Measurements from ENCODE around the gene CREB3L2.

Gene CREB3L2

DNA sequence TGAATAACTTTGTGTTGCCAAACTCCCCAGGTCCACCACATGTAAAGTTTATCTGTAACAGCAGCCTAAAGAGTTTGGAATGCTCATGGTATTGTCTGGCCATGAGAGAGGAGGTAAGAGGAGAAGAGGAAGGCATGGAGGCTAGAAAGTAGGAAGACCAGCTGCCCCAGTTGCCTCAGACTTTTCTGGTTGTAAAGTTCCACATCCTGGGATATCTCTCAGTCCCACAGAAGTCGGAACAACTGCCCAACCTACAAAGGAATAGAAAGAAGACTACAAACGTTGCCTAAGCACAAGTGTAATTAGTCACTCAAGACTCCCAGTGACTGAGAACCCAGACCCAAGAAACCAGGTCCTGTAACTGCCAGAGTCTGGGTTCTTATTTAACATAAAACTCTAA lies 47.3 kb downstream of the CREB3L2 start:
- Histone ChIP-seq H3K14ac (ENCODE audit: low read length) (peak overlapping the region; percentile 49), H2BK5ac (ENCODE audit: low read depth, low read length, poor library complexity) (peak overlapping the region; percentile 94), H2BK12ac (ENCODE audit: low read length) (peak overlapping the region; percentile 51), H3K4ac (ENCODE audit: low read depth, low read length) (no peak overlapping the region), H3K79me1 (ENCODE audit: low read length) (peaks cover 46% of the 10 kb centered on the region), H3K4me1 (ENCODE audit: control insufficient read depth in 1 of 2, insufficient read depth in 2 of 2, low read length in 2 of 2) (peaks cover 40 to 62% of the 10 kb centered on the region in 2 experiments), H3K4me2 (ENCODE audit: low read length) (peak overlapping the region; percentile 54), H3K36me3 (ENCODE audit: control insufficient read depth in 1 of 2, insufficient read depth in 2 of 2, low read length in 2 of 2) (peaks cover 0 to 3% of the 10 kb centered on the region in 2 experiments), H3K9me3 (ENCODE audit: insufficient read depth, low read depth, low read length) (no peaks in the 10 kb centered on the region), H3K4me3 (ENCODE audit: low read depth, low read length) (no peak overlapping the region), H2BK120ac (ENCODE audit: insufficient read depth, low read length, poor library complexity) (peak overlapping the region; percentile 98), H4K8ac (ENCODE audit: low read depth, low read length) (no peak overlapping the region), H2AFZ (ENCODE audit: insufficient read depth, low read length, poor library complexity) (no peak overlapping the region), H3K23ac (ENCODE audit: low read length) (peak overlapping the region; percentile 45), H3K79me2 (ENCODE audit: control insufficient read depth, insufficient read depth, low read length, poor library complexity) (peaks cover 18% of the 10 kb centered on the region), H3K18ac (ENCODE audit: low read length) (no peak overlapping the region), H3K9ac (ENCODE audit: low read length) (no peak overlapping the region), H4K12ac (ENCODE audit: low read depth, low read length) (no peak overlapping the region), H2AK5ac (ENCODE audit: low read length) (no peak overlapping the region), H3K27ac (ENCODE audit: low read depth, low read length) (peak overlapping the region; percentile 98), H4K91ac (ENCODE audit: low read depth, low read length) (peak overlapping the region; percentile 87), H3K27me3 (ENCODE audit: insufficient read depth, low read length) (no peaks in the 10 kb centered on the region)
- DNase-seq, result peak; percentile 90 to 95
- WGBS (ENCODE audit: extremely low coverage, insufficient coverage, insufficient read length), result no CpG with 5 or more reads among the region's 2 CpGs

GRCh38 chr7:137953665-137954470 lies 48.0 kb downstream of the CREB3L2 start:
- H3K14ac ChIP-seq (ENCODE audit: low read length), result peak overlapping the region; percentile 49
- H3K9ac ChIP-seq (ENCODE audit: low read length), result no peak overlapping the region
- no peak overlapping the region for H3K4me3 ChIP-seq (ENCODE audit: low read depth, low read length)
- H2AK5ac ChIP-seq (ENCODE audit: low read length), result peak overlapping the region; percentile 44
- peaks cover 41% of the 10 kb centered on the region for H3K79me1 ChIP-seq (ENCODE audit: low read length)
- peak overlapping the region; percentile 54 for H3K4me2 ChIP-seq (ENCODE audit: low read length)
- H3K4ac ChIP-seq (ENCODE audit: low read depth, low read length), result peak overlapping the region; percentile 24
- H3K23ac ChIP-seq (ENCODE audit: low read length), result no peak overlapping the region
- no peaks in the 10 kb centered on the region for H3K9me3 ChIP-seq (ENCODE audit: insufficient read depth, low read depth, low read length)
- peak overlapping the region; percentile 87 for H4K91ac ChIP-seq (ENCODE audit: low read depth, low read length)
- peak overlapping the region; percentile 49 for H3K18ac ChIP-seq (ENCODE audit: low read length)
- H2BK12ac ChIP-seq (ENCODE audit: low read length), result peak overlapping the region; percentile 51
- peak overlapping the region; percentile 76 for H4K8ac ChIP-seq (ENCODE audit: low read depth, low read length)
- peak overlapping the region; percentile 94 for H2BK5ac ChIP-seq (ENCODE audit: low read depth, low read length, poor library complexity)
- WGBS (ENCODE audit: extremely low coverage, insufficient coverage, insufficient read length), result no CpG with 5 or more reads among the region's 6 CpGs
- peaks cover 36 to 56% of the 10 kb centered on the region in 2 experiments for H3K4me1 ChIP-seq (ENCODE audit: control insufficient read depth in 1 of 2, insufficient read depth in 2 of 2, low read length in 2 of 2)
- peak; percentile 92 to 99 for DNase-seq
- no peaks in the 10 kb centered on the region for H3K27me3 ChIP-seq (ENCODE audit: insufficient read depth, low read length)
- H3K36me3 ChIP-seq (ENCODE audit: control insufficient read depth in 1 of 2, insufficient read depth in 2 of 2, low read length in 2 of 2), result peaks cover 0 to 2% of the 10 kb centered on the region in 2 experiments
- no peak overlapping the region for H2AFZ ChIP-seq (ENCODE audit: insufficient read depth, low read length, poor library complexity)
- peak overlapping the region; percentile 51 for H4K12ac ChIP-seq (ENCODE audit: low read depth, low read length)
- peak overlapping the region; percentile 98 for H2BK120ac ChIP-seq (ENCODE audit: insufficient read depth, low read length, poor library complexity)
- H3K27ac ChIP-seq (ENCODE audit: low read depth, low read length), result peak overlapping the region; percentile 98
- H3K79me2 ChIP-seq (ENCODE audit: control insufficient read depth, insufficient read depth, low read length, poor library complexity), result peaks cover 16% of the 10 kb centered on the region

DNA sequence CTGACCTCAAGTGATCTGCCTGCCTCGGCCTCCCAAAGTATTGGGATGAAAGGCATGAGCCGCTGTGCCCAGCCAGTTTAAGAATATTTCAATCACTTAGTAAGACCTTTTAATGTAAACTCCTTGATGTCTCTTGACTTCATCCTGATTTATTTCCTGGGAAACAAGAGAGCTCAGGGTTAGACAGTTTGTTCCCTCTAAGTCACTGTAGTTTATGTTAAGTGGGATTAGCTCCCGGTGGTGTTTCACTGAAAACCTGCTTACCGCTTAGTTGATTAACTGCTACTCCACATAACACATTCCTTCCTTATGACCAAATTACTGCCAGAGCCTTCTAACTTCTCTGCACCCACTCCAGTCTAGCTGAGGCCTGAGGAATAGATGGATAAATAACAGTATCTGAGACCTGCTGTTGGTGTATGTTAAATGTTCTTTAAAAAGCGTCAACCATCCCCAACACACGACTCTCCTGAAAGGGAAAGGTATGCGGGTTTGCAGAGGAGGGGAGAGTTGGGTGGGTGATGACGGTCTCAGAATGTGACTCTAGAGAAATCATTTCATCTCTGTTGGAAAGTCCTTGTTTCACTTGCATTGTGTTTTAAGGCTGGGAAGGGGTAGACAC lies 48.7 kb downstream of the CREB3L2 start:
- Histone ChIP-seq H2BK5ac (ENCODE audit: low read depth, low read length, poor library complexity) (peak overlapping the region; percentile 94), H4K12ac (ENCODE audit: low read depth, low read length) (no peak overlapping the region), H2BK120ac (ENCODE audit: insufficient read depth, low read length, poor library complexity) (peak overlapping the region; percentile 72), H2AK5ac (ENCODE audit: low read length) (peak overlapping the region; percentile 44), H3K79me2 (ENCODE audit: control insufficient read depth, insufficient read depth, low read length, poor library complexity) (peaks cover 16% of the 10 kb centered on the region), H3K27ac (ENCODE audit: low read depth, low read length) (peak overlapping the region; percentile 97), H3K27me3 (ENCODE audit: insufficient read depth, low read length) (no peaks in the 10 kb centered on the region), H3K4me3 (ENCODE audit: low read depth, low read length) (no peak overlapping the region), H3K9me3 (ENCODE audit: insufficient read depth, low read depth, low read length) (no peaks in the 10 kb centered on the region), H3K14ac (ENCODE audit: low read length) (peak overlapping the region; percentile 39), H3K79me1 (ENCODE audit: low read length) (peaks cover 39% of the 10 kb centered on the region), H3K9ac (ENCODE audit: low read length) (no peak overlapping the region), H4K91ac (ENCODE audit: low read depth, low read length) (peak overlapping the region; percentile 67), H3K4me1 (ENCODE audit: control insufficient read depth in 1 of 2, insufficient read depth in 2 of 2, low read length in 2 of 2) (peaks cover 34 to 51% of the 10 kb centered on the region in 2 experiments), H2AFZ (ENCODE audit: insufficient read depth, low read length, poor library complexity) (no peak overlapping the region), H4K8ac (ENCODE audit: low read depth, low read length) (peak overlapping the region; percentile 76), H3K36me3 (ENCODE audit: control insufficient read depth in 1 of 2, insufficient read depth in 2 of 2, low read length in 2 of 2) (peaks cover 0 to 2% of the 10 kb centered on the region in 2 experiments), H3K18ac (ENCODE audit: low read length) (peak overlapping the region; percentile 55), H3K4ac (ENCODE audit: low read depth, low read length) (peak overlapping the region; percentile 66), H3K23ac (ENCODE audit: low read length) (no peak overlapping the region), H2BK12ac (ENCODE audit: low read length) (peak overlapping the region; percentile 46), H3K4me2 (ENCODE audit: low read length) (peak overlapping the region; percentile 48)
- DNase-seq, result peak in 1 of 2 donors; percentile 63
- WGBS (ENCODE audit: extremely low coverage, insufficient coverage, insufficient read length), result no CpG with 5 or more reads among the region's 8 CpGs

GRCh38 chr7:137952426-137952805 lies 49.5 kb downstream of the CREB3L2 start:
- Histone ChIP-seq H4K12ac (ENCODE audit: low read depth, low read length) (no peak overlapping the region), H2BK12ac (ENCODE audit: low read length) (peak overlapping the region; percentile 73), H3K27me3 (ENCODE audit: insufficient read depth, low read length) (no peaks in the 10 kb centered on the region), H3K18ac (ENCODE audit: low read length) (peak overlapping the region; percentile 50), H2BK5ac (ENCODE audit: low read depth, low read length, poor library complexity) (peak overlapping the region; percentile 94), H3K4me2 (ENCODE audit: low read length) (no peak overlapping the region), H3K23ac (ENCODE audit: low read length) (no peak overlapping the region), H2AK5ac (ENCODE audit: low read length) (no peak overlapping the region), H3K27ac (ENCODE audit: low read depth, low read length) (peak overlapping the region; percentile 97), H3K9me3 (ENCODE audit: insufficient read depth, low read depth, low read length) (no peaks in the 10 kb centered on the region), H3K4ac (ENCODE audit: low read depth, low read length) (peak overlapping the region; percentile 84), H3K4me3 (ENCODE audit: low read depth, low read length) (no peak overlapping the region), H4K8ac (ENCODE audit: low read depth, low read length) (peak overlapping the region; percentile 61), H2BK120ac (ENCODE audit: insufficient read depth, low read length, poor library complexity) (peak overlapping the region; percentile 75), H3K4me1 (ENCODE audit: control insufficient read depth in 1 of 2, insufficient read depth in 2 of 2, low read length in 2 of 2) (peaks cover 30 to 50% of the 10 kb centered on the region in 2 experiments), H3K9ac (ENCODE audit: low read length) (no peak overlapping the region), H3K14ac (ENCODE audit: low read length) (peak overlapping the region; percentile 48), H3K79me1 (ENCODE audit: low read length) (peaks cover 35% of the 10 kb centered on the region), H2AFZ (ENCODE audit: insufficient read depth, low read length, poor library complexity) (no peak overlapping the region), H3K79me2 (ENCODE audit: control insufficient read depth, insufficient read depth, low read length, poor library complexity) (peaks cover 19% of the 10 kb centered on the region), H3K36me3 (ENCODE audit: control insufficient read depth in 1 of 2, insufficient read depth in 2 of 2, low read length in 2 of 2) (no peaks in the 10 kb centered on the region), H4K91ac (ENCODE audit: low read depth, low read length) (peak overlapping the region; percentile 76)
- no CpG with 5 or more reads among the region's 2 CpGs for WGBS (ENCODE audit: extremely low coverage, insufficient coverage, insufficient read length)
- peak in 1 of 2 donors; percentile 47 for DNase-seq
